BJ (cell line): ENCODE results near the gene ABCF3. TPM values are rescaled to one million over a fixed set of nuclear protein-coding genes. Genes with fewer than 3 reads are reported as not detected.

Source experiments
- CTCF ChIA-PET: fragments of 350-600 bp; formaldehyde crosslinking; extraction: SDS; loops from one replicate; lab custom pipeline; 2021; ENCODE audit warnings: antibody characterized with exemption, inconsistent platforms; lab: Yijun Ruan, JAX
- POLR2A ChIA-PET: fragments of 300-600 bp; sonication (Branson Sonifier 250); formaldehyde crosslinking; extraction: SDS; loops from one replicate; lab custom pipeline; 2021; ENCODE audit warnings: antibody characterized with exemption; lab: Charles Lee
- DNase-seq: peaks from one replicate; pipeline ENCODE4 v3.0.0-alpha.2; 2011; ENCODE audit warnings: low read depth
- H3K27me3 ChIP-seq: 2 replicates; pipeline ENCODE4 v1.6.0; 2011; ENCODE audit warnings: low read length; ENCODE audit not compliant: control insufficient read depth, insufficient read depth
- H3K36me3 ChIP-seq: 2 replicates; pipeline ENCODE4 v1.5.1; 2011; ENCODE audit warnings: low read length; ENCODE audit not compliant: control insufficient read depth, insufficient read depth
- H3K4me3 ChIP-seq: 2 replicates; pipeline ENCODE4 v1.5.1; 2011; ENCODE audit warnings: low read depth, mild to moderate bottlenecking, control low read depth, low read length
- polyA plus RNA-seq: library from polyadenylated mRNA; depleted of rRNA; stranded (reverse); fragments of >200 nt; gene quantifications from 2 replicates; pipeline ENCODE4 v1.2.3, GENCODE V29; 2011
- TF ChIP-seq, protein P1 (sequence below): IDR thresholded peaks from 2 replicates; pipeline ENCODE4 v1.5.1; 2011; ENCODE audit warnings: low read depth, mild to moderate bottlenecking, control low read depth, inconsistent platforms, low read length, moderate library complexity; ENCODE audit not compliant: insufficient read depth

Gene ABCF3
- polyA plus RNA-seq, 1 experiment = 82.8 TPM

DNA sequence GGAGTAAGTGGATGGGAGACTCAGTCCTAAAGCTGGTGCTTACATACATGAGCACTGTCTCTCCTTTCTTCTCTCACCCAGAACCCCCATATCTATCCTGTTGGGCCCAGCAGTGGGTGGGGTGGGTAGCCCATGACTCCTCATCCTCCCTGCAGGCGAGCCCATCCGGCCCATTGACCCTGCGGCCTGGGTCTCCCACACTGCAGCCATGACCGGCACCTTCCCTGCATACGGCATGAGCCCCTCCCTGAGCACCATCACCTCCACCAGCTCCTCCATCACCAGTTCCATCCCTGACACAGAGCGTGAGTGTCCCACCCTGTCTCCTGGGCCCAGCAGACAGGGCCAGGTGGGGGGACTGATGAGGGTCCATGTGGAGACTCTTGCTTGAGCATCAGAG, 19.3 kb upstream of the ABCF3 start:
- CTCF ChIA-PET = no interaction called here
- DNase-seq = no peak
- Histone ChIP-seq H3K27me3 (no peaks in the 10 kb centered on the region), H3K4me3 (no peak overlapping the region), H3K36me3 (peaks cover 54% of the 10 kb centered on the region)
- POLR2A ChIA-PET = no interaction called here
- TF ChIP-seq, protein P1, sequence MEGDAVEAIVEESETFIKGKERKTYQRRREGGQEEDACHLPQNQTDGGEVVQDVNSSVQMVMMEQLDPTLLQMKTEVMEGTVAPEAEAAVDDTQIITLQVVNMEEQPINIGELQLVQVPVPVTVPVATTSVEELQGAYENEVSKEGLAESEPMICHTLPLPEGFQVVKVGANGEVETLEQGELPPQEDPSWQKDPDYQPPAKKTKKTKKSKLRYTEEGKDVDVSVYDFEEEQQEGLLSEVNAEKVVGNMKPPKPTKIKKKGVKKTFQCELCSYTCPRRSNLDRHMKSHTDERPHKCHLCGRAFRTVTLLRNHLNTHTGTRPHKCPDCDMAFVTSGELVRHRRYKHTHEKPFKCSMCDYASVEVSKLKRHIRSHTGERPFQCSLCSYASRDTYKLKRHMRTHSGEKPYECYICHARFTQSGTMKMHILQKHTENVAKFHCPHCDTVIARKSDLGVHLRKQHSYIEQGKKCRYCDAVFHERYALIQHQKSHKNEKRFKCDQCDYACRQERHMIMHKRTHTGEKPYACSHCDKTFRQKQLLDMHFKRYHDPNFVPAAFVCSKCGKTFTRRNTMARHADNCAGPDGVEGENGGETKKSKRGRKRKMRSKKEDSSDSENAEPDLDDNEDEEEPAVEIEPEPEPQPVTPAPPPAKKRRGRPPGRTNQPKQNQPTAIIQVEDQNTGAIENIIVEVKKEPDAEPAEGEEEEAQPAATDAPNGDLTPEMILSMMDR = no peak

DNA sequence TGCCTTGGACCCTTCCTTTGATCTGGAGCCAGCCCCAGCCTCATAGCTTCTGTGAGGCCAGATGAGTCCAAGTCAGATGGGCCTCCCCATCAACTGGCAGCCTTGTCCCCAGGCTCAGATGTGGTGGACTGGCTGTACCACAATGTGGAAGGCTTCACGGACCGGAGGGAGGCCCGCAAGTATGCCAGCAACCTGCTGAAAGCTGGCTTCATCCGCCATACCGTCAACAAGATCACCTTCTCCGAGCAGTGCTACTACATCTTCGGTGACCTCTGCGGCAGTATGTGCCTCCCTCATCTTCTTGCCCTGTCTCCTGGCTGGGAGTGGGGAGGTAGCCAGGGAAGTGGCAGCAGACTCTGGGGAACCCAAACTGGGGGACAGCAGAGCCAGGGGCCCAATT, 18.2 kb upstream of the ABCF3 start:
- Histone ChIP-seq H3K27me3 (no peaks in the 10 kb centered on the region), H3K36me3 (peaks cover 54% of the 10 kb centered on the region), H3K4me3 (no peak overlapping the region)
- TF ChIP-seq, protein P1 = no peak
- CTCF ChIA-PET = interaction anchor here (1.0 to 2.1 kb wide), 2 partner anchors 10 to 60 kb away, joined by 3 to 5 read pairs; no protein-coding TSS in a partner anchor
- POLR2A ChIA-PET = no interaction called here
- no peak for DNase-seq

DNA sequence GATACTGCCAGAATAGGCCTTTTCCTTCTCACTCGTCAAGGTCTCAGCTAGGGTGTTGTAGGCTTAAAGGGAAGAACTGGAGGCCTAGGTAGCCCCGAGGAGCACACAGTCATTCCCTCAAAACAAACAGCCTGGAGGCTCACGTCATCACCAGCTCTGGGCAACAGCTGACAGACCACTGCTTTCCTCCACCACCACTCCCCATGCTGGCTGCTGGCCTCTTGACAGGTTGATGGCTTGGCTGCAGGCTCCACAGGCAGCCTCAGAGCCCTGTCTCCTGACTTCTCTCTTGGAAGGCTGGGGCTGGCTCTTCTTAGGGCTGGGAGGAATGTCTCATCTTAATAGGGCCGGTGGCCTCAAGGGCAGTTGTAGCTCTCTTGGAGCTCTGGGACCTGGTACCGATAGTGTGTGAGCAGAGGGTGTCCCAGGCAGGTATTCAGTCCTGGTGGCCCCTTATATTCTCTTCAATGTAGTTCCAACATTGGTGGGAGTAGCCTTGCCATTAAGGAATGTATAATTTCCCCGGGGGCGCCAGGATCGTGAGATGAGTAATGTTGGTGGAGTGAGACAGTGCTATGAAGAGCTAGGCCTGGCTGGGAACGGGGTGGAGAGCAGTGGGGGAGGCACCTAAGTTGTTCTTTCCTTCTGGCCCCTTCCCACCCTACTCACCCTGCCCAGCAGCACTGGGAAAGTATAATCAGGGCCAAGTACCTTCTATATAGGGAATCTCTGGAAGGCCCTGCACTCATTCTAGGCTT, 17.5 kb upstream of the ABCF3 start:
- Histone ChIP-seq H3K27me3 (no peaks in the 10 kb centered on the region), H3K4me3 (no peak overlapping the region), H3K36me3 (peaks cover 51% of the 10 kb centered on the region)
- ChIA-PET POLR2A (no interaction called here), CTCF (interaction anchor here (1.0 to 2.1 kb wide), 2 partner anchors 11 to 59 kb away, joined by 3 to 5 read pairs; no protein-coding TSS in a partner anchor)
- DNase-seq = no peak
- TF ChIP-seq, protein P1 = no peak

DNA sequence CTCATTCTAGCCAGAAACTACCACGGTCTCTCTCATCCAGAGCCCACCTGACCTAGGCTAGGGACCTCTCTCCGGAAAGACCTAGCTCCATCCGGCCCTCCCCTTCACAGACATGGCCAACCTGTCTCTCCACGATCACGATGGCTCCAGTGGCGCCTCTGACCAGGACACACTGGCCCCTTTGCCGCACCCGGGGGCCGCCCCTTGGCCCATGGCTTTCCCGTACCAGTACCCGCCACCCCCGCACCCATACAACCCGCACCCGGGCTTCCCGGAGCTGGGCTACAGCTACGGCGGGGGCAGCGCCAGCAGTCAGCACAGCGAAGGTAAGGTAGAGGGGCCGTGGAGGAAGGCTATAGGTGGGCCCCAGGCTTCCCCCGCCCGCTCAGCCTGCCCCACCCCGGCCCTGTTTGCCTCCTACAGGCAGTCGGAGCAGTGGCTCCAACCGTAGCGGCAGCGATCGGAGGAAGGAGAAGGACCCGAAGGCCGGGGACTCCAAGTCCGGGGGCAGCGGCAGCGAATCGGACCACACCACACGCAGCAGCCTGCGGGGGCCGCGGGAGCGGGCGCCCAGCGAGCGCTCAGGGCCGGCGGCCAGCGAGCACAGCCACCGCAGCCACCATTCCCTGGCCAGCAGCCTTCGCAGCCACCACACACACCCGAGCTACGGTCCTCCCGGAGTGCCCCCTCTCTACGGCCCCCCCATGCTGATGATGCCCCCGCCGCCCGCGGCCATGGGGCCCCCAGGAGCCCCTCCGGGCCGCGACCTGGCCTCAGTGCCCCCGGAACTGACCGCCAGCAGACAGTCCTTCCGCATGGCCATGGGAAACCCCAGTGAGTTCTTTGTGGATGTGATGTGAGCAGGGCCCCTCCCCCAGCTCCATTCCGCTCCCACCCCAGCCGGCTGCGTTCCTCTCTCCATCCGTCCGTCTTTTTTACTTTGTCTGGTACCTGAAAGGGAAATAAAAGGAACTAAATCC, 15.8 kb upstream of the ABCF3 start:
- Histone ChIP-seq H3K27me3 (no peaks in the 10 kb centered on the region), H3K36me3 (peaks cover 42% of the 10 kb centered on the region), H3K4me3 (no peak overlapping the region)
- ChIA-PET POLR2A (no interaction called here), CTCF (interaction anchor here (2.1 kb wide), 1 partner anchor 12 kb away, joined by 5 read pairs; no protein-coding TSS in a partner anchor)
- no peak for DNase-seq
- TF ChIP-seq, protein P1 = no peak

DNA sequence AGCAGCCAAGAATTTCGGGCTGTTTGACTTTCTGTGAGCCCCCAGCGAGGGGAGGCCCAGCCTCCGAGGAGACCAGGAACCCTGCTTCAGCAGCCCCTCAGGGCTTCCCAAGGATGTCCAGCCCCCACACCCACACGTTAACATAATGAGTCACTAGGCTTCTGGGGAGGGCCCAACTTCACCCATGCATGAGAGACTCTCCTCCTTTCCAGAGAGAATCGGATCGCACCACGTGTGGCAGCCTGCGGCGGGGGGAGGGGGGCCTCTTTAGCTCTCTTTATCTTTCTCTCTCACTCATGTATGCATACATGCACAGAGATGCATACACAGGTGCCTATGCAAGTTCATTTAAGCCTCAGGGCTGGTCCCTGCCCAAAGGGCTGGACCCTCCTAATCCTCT, 14.4 kb upstream of the ABCF3 start:
- H3K4me3 ChIP-seq = no peak overlapping the region
- no peak for DNase-seq
- POLR2A ChIA-PET = no interaction called here
- TF ChIP-seq, protein P1 = no peak
- H3K27me3 ChIP-seq = no peaks in the 10 kb centered on the region
- peaks cover 29% of the 10 kb centered on the region for H3K36me3 ChIP-seq
- CTCF ChIA-PET = interaction anchor here (1.3 kb wide), 1 partner anchor 11 kb away, joined by 3 read pairs; no protein-coding TSS in a partner anchor
